Erythroblast (primary cell): Measurements from ENCODE around the gene PACC1.

ENCODE experiments used
- GATA1 ChIP-seq: IDR thresholded peaks from 2 replicates; pipeline ENCODE4 v1.6.1; 2011; ENCODE audit warnings: low read depth, mild to moderate bottlenecking, control low read depth, low read length, moderate library complexity
- POLR2A ChIP-seq: IDR thresholded peaks from 2 replicates; pipeline ENCODE4 v1.6.1; 2011; ENCODE audit warnings: mild to moderate bottlenecking, low read length

- no peak for TF ChIP-seq POLR2A
- no peak for TF ChIP-seq GATA1
Observed at GRCh38 chr1:212446333-212446732, 31.6 kb upstream of the PACC1 start.
